Measurements from ENCODE around the gene CNNM3.

The CNNM3 gene

DNA sequence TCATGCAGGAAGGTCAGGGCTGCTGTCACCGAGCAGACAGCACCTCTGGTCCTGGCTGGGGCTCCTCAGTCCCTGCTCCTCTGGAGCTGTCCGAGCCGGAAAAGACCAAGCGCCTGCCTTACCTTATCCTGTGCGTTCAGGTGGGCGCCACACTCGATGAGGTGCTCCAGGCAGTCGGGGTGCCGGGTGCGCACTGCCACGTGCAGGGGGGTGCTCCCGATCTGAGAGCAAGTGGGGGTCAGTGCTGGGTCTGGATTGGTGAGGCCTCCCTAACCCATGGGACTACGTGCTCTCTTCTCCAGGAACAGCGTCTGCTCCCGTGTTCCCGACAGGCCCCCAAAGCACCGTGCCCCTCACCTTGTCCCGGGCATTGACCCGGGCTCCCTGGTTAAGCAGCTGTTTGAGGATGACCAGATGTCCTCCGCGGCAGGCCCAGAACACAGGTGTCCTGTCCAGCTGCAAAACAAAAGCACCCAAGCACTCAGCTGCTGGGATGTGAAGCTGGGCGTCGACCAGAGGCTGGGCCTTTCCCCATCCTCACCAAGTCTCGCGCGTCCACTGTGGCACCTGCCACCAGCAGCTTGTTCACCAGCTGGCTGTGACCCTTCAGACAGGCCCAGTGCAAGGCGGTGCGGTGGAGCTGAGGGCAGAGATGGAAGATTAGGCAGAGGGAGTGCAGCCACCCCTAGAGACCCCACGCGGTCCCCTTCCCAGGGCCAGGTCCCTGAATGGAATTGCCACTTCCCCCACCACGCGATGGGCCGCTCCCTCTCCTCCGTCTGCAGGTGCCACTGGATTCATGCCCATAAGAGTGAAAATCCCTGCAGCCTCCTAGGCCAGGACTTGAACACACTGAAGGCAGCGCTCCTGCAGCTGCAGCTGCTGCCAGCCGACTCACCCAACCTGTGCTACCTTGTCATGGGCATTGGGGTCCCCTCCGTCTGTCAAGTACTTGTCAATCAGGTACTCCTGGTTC, 24.1 kb downstream of the CNNM3 start:
- Histone ChIP-seq H3K9me3 (no peaks in the 10 kb centered on the region), H3K27me3 (no peaks in the 10 kb centered on the region), H3K4me1 (no peaks in the 10 kb centered on the region), H3K36me3 (no peaks in the 10 kb centered on the region), H3K4me3 (ENCODE audit: low read depth, low read length) (no peak overlapping the region)
- TF ChIP-seq, protein P1, sequence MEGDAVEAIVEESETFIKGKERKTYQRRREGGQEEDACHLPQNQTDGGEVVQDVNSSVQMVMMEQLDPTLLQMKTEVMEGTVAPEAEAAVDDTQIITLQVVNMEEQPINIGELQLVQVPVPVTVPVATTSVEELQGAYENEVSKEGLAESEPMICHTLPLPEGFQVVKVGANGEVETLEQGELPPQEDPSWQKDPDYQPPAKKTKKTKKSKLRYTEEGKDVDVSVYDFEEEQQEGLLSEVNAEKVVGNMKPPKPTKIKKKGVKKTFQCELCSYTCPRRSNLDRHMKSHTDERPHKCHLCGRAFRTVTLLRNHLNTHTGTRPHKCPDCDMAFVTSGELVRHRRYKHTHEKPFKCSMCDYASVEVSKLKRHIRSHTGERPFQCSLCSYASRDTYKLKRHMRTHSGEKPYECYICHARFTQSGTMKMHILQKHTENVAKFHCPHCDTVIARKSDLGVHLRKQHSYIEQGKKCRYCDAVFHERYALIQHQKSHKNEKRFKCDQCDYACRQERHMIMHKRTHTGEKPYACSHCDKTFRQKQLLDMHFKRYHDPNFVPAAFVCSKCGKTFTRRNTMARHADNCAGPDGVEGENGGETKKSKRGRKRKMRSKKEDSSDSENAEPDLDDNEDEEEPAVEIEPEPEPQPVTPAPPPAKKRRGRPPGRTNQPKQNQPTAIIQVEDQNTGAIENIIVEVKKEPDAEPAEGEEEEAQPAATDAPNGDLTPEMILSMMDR (IDR thresholded peaks at IDR 0.05; ENCODE audit: low read depth, low read length), result no peak
- DNase-seq, result no peak

DNA sequence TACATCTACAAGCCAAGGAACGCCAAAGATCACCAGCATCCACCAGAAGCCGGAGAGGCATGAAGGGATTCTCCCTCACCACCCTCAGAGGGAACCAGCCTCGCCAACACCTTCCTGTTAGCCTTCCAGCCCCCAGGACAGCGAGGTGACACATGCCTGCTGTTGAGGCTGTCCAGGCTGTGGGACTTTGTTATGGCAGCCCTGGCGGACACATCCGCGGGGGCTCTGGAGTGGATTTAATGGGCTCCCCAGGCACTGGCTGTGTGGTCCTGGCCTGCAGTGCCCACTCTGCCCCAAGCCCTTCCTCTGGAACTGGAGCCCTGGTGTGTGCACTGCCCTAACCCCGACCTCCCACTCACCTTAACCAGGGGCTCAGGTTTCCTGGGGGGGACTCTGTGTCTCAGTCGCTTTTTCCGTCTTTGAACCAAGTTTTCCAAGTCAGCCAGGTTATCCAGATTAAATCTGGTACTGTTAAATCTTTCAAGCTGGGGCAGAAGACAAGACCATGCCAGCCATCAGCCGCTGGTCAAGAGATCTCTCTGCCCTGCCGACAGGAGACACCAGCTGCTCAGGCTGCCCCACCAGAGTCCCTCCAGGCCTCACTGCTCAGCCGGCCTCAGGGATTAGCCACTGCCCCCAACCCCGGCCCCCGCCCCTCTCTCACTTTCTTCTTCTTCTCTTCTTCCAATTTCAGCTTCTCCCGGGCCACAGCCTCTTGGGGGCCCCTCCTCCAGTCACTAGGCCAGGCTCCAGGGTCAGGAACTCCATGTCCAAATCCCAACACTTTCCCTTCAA, 25.8 kb downstream of the CNNM3 start:
- no peak for DNase-seq
- TF ChIP-seq, protein P1 (IDR thresholded peaks at IDR 0.05; ENCODE audit: low read depth, low read length), result no peak
- H3K36me3 ChIP-seq, result no peaks in the 10 kb centered on the region
- no peaks in the 10 kb centered on the region for H3K27me3 ChIP-seq
- no peaks in the 10 kb centered on the region for H3K9me3 ChIP-seq
- H3K4me3 ChIP-seq (ENCODE audit: low read depth, low read length), result no peak overlapping the region
- no peaks in the 10 kb centered on the region for H3K4me1 ChIP-seq

DNA sequence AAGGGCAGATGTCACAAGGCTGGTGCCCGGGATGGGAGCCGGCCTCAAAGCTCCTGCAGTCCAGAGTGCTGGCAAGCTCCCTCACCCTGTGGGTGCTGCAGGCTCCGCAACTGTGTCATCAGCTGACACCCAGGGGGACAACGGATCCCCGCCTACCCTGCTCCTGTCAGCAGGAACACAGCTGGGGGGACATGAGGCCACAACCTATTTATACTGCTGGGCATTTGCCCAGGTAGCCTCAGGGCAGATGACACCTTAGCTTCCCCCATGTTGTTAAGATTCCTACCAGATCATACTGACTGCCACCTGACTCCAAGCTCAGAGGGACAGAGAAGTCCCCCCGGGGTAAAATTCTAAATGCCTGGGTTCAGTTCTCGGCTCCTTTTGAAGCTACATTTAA, 26.5 kb downstream of the CNNM3 start:
- no peaks in the 10 kb centered on the region for H3K4me1 ChIP-seq
- H3K27me3 ChIP-seq, result no peaks in the 10 kb centered on the region
- H3K4me3 ChIP-seq (ENCODE audit: low read depth, low read length), result no peak overlapping the region
- DNase-seq, result no peak
- H3K9me3 ChIP-seq, result no peaks in the 10 kb centered on the region
- TF ChIP-seq, protein P1 (IDR thresholded peaks at IDR 0.05; ENCODE audit: low read depth, low read length), result no peak
- no peaks in the 10 kb centered on the region for H3K36me3 ChIP-seq

DNA sequence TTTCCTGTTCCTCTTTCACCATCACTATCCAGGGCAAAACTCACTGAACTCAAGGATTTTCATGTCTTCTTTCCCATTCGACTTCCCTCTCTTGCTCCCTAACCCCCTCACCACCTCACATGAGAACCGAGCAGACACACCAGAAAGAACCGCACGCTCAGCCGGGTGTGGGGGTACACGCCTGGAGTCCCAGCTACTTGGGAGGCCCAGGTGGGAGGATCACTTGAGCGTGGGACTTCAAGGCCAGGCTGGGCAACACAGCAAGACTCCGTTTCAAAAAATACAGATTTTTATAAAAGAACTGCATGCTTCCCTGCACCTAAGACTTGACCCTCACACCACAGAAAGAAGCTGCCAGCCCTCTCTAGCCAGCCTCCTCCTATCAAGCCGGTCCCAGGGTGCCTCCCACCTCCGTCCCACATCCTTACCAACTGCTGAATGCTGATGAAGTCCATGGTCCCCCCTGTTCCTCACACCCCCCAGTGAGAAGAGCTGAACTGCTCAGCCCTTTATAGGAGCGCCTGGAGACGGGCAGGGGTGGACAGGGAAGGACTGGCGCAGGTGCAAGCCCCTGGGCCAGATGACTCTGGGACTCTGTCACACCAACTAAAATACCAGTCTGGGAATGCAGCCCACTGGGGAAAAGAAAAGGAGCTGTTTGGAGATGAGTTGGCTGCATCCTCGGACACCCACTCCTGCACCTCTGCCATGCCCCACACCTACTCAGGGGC, 27.6 kb downstream of the CNNM3 start, which contains the start of gene ANKRD23:
Gene ANKRD23 (minus strand): TSS at position 484 of the 731 bp plus-strand sequence. CDS start 29 bp downstream, at position 455.
- TF ChIP-seq, protein P1 (IDR thresholded peaks at IDR 0.05; ENCODE audit: low read depth, low read length), result no peak
- Histone ChIP-seq H3K4me1 (no peaks in the 10 kb centered on the region), H3K4me3 (ENCODE audit: low read depth, low read length) (no peak within 1 kb of the TSS), H3K9me3 (no peaks in the 10 kb centered on the region), H3K36me3 (no peaks in the 10 kb centered on the region), H3K27me3 (no peaks in the 10 kb centered on the region)
- DNase-seq, result no peak

DNA sequence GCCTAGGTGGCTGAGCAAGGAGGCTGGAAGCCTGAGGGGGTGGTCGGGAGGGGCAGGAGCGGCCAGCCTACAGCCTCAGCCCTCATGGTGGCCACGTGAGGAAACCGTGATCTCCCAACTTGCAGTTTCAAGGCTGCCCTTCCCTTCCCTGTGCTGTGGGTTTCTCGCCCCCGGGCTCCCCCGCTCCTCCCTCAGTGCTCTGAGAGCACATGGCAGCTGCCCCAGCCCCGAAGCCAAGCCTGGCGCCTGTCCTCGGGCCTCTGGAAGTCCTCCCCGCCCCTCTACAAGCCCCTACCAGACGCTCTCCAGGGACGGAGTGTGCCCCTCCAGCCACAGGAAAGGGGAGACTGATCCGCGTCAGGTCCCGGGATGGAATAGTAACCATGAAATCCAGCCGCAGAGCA, 28.3 kb downstream of the CNNM3 start:
- Histone ChIP-seq H3K4me3 (ENCODE audit: low read depth, low read length) (no peak overlapping the region), H3K27me3 (no peaks in the 10 kb centered on the region), H3K9me3 (no peaks in the 10 kb centered on the region), H3K4me1 (no peaks in the 10 kb centered on the region), H3K36me3 (no peaks in the 10 kb centered on the region)
- TF ChIP-seq, protein P1 (IDR thresholded peaks at IDR 0.05; ENCODE audit: low read depth, low read length), result no peak
- no peak for DNase-seq
